Naive thymus-derived CD4-positive, alpha-beta T cell (primary cell): Measurements from ENCODE around the gene ATP11A. TPM values are rescaled to one million over a fixed set of nuclear protein-coding genes. Genes with fewer than 3 reads are reported as not detected.

ENCODE experiments used
- ATAC-seq: fragments of 150-1000 bp; cut with Tn5 transposase; 2 replicates; pipeline ENCODE4 v1.10.0; 2021; ENCODE audit warnings: mild to moderate bottlenecking, moderate library complexity
- CTCF ChIA-PET: fragments of 350-600 bp; sonication (Branson Sonifier 250); formaldehyde crosslinking; loops from one replicate; lab custom pipeline; 2021; ENCODE audit warnings: antibody characterized with exemption; lab: Charles Lee
- POLR2A ChIA-PET: fragments of 350-600 bp; sonication (Branson Sonifier 250); formaldehyde crosslinking; loops from one replicate; lab custom pipeline; 2021; ENCODE audit warnings: antibody characterized with exemption, inconsistent platforms; lab: Charles Lee
- DNase-seq, 9 donors: peaks; one replicate each; pipeline versions ENCODE4 v3.0.0 to v3.0.0-alpha.2; 2020 to 2022; ENCODE audit warnings: mixed read lengths in 1 of 9
- H3K27ac ChIP-seq: one replicate; pipeline ENCODE4 v1.7.0; 2013; ENCODE audit warnings: mild to moderate bottlenecking, low read depth, low read length, moderate library complexity
- H3K27me3 ChIP-seq, 2 donors: one replicate each; pipeline ENCODE4 v1.7.0; 2013; ENCODE audit warnings: low read length in 2 of 2, mild to moderate bottlenecking in 2 of 2, moderate library complexity in 2 of 2; ENCODE audit not compliant: control insufficient read depth in 2 of 2, insufficient read depth in 2 of 2
- H3K36me3 ChIP-seq, 3 experiments: 1 replicate in 2 of 3; 2 replicates in 1 of 3; pipeline ENCODE4 v1.7.0; 2013; ENCODE audit warnings: low read length in 3 of 3, mild to moderate bottlenecking in 3 of 3, moderate library complexity in 1 of 3; ENCODE audit not compliant: insufficient read depth in 3 of 3, control insufficient read depth in 2 of 3
- H3K4me1 ChIP-seq, 2 donors: one replicate each; pipeline ENCODE4 v1.7.0; 2013; ENCODE audit warnings: low read length in 2 of 2, mild to moderate bottlenecking in 2 of 2, moderate library complexity in 1 of 2; ENCODE audit not compliant: control insufficient read depth in 2 of 2, insufficient read depth in 2 of 2
- H3K4me3 ChIP-seq: 2 replicates; pipeline ENCODE4 v1.7.0; 2013; ENCODE audit warnings: mild to moderate bottlenecking, low read length
- H3K9me3 ChIP-seq, 3 experiments: 1 replicate in 2 of 3; 2 replicates in 1 of 3; pipeline ENCODE4 v1.7.0; 2013; ENCODE audit warnings: low read length in 3 of 3; ENCODE audit not compliant: control insufficient read depth in 2 of 3
- H3K27ac Mint-ChIP-seq, 9 donors: one replicate each; pipeline ENCODE4 v1.8.0; 2020 to 2022; ENCODE audit warnings: mixed read lengths in 9 of 9, mild to moderate bottlenecking in 8 of 9, moderate library complexity in 5 of 9, inconsistent platforms in 2 of 9
- H3K27me3 Mint-ChIP-seq, 5 donors: one replicate each; pipeline ENCODE4 v1.8.0; 2021 to 2022; ENCODE audit warnings: mixed read lengths in 5 of 5, mild to moderate bottlenecking in 1 of 5
- H3K36me3 Mint-ChIP-seq, 5 donors: one replicate each; pipeline ENCODE4 v1.8.0; 2020 to 2022; ENCODE audit warnings: mixed read lengths in 5 of 5, mild to moderate bottlenecking in 3 of 5, inconsistent platforms in 1 of 5
- H3K4me1 Mint-ChIP-seq, 7 donors: one replicate each; pipeline ENCODE4 v1.8.0; 2020 to 2022; ENCODE audit warnings: mixed read lengths in 7 of 7, mild to moderate bottlenecking in 3 of 7, inconsistent platforms in 1 of 7
- H3K4me3 Mint-ChIP-seq, 10 donors: one replicate each; pipeline ENCODE4 v1.8.0; 2020 to 2022; ENCODE audit warnings: mild to moderate bottlenecking in 10 of 10, mixed read lengths in 10 of 10, moderate library complexity in 6 of 10, inconsistent platforms in 2 of 10
- H3K9me3 Mint-ChIP-seq, 11 donors: one replicate each; pipeline ENCODE4 v1.8.0; 2020 to 2022; ENCODE audit warnings: mixed read lengths in 11 of 11, mild to moderate bottlenecking in 4 of 11, inconsistent platforms in 1 of 11, moderate library complexity in 1 of 11
- intact Hi-C, 2 donors: fragments of 100-400 bp; cut with micrococcal nuclease; formaldehyde crosslinking; loops; one replicate each; pipeline ENCODE4 v1.15.1; 2023
- polyA plus RNA-seq, 2 donors: library from polyadenylated mRNA; unstranded; fragments of 300-500 nt; fragmentation: Illumina TruSeq; gene quantifications; one replicate each; pipeline ENCODE4 v1.2.3, GENCODE V29; 2021
- total RNA-seq, 6 experiments: library from RNA in 5 of 6; stranded (reverse) in 5 of 6; gene quantifications; 1 replicate in 5 of 6; 2 replicates in 1 of 6; pipeline ENCODE4 v1.2.3 and lab custom pipeline; 2021 to 2026

Gene ATP11A
- total and polyA plus RNA-seq, 7 experiments from 2014 or later = 4.3 to 111 (median 58.5) TPM

DNA sequence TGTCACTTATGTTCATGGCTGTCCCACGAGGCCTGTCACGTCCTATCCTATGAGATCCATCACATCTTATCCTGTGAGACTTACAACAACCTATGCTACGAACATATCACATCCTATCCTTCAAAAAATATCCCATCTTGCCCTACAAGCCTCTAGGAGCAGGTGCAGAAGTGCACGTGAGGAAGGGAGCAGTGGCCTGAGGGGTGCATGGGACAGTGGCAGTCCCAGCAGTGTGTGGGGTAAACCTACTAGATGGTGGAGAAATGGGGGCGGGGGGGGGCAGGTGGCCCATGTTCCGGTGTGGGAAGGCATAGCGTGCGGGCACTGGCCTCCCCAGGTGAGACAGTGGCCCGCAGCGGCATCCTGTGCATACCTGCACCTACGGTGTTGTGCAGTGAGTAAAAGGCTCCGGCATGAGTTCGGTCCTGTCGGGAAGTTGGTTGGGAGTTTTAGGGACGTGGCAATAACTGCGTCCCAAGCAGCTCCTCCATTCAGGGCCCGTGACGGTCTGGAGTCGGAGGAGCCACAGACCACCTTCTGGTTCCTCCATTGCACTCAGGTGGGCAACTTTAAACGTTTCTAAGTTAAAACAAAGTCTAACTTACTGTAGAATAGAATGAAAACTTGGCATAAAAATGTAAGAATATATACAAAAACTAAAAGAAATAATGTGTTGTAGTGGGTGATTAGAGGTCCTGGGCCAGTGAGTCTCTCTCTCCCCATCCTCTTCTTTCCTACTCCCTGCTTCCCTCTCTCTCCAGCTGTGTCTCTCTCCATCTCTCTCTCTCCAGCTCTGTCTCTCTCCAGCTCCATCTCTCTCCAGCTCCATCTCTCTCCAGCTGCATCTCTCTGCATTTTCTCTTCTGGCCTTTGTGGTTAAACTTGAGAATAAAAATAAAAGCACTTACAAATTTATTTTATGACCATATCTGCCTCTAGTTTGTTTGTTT lies 42.1 kb downstream of the ATP11A start:
- Histone ChIP-seq H3K36me3 (no peaks in the 10 kb centered on the region), H3K4me1 (no peaks in the 10 kb centered on the region), H3K4me3 (no peak overlapping the region), H3K27me3 (no peaks in the 10 kb centered on the region), H3K27ac (no peak overlapping the region), H3K9me3 (no peaks in the 10 kb centered on the region)
- CTCF ChIA-PET = no interaction called here
- ATAC-seq = no peak
- peaks cover 0 to 4% (median 0%) of the 10 kb centered on the region in 5 donors for H3K36me3 Mint-ChIP-seq
- no peak overlapping the region for H3K4me3 Mint-ChIP-seq
- peaks cover 7 to 36% (median 16%) of the 10 kb centered on the region in 7 donors for H3K4me1 Mint-ChIP-seq
- no peaks in the 10 kb centered on the region for H3K27me3 Mint-ChIP-seq
- intact Hi-C loops = no loop called here
- H3K27ac Mint-ChIP-seq = peak overlapping the region in 1 of 9 donors; percentile 85
- H3K9me3 Mint-ChIP-seq = no peaks in the 10 kb centered on the region
- DNase-seq = no peak
- POLR2A ChIA-PET = no interaction called here

DNA sequence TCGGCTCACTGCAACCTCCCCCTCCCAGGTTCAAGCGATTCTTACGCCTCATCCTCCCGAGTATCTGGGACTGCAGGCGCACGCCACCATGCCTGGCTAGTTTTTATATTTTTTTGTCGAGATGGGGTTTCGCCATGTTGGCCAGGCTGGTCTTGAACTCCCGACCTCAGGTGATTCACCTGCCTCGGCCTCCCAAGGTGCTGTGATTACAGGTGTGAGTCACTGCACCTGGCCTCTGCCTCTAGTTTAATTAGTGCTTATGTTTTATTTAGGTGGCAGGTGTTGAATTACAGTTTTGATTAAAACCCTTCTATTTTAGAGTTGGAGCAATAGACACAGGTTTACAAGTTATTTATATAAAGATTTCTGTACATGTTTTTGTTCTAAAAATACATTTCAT lies 42.8 kb downstream of the ATP11A start:
- intact Hi-C loops = no loop called here

DNA sequence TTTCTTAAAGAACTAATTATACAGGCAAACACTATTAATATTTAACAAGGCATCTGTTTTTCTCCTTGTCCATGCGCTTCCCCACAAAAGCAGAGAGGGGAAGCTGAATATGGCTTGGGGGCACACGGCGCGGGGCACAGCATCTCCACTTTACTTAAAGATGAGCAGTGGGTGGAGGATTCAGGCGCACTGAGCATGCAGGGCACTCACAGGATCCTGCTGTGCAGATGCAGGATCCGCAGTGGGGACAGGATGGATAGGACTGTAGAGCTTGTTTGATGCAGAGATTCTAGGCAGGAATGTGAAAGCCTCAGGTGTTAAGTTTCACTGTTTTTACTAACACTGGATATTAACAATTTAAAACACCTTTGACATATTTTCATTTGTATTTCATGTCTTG lies 43.3 kb downstream of the ATP11A start:
- no peak for ATAC-seq
- no peak overlapping the region for H3K4me3 Mint-ChIP-seq
- H3K27ac ChIP-seq = no peak overlapping the region
- intact Hi-C loops = no loop called here
- H3K4me1 Mint-ChIP-seq = peaks cover 2 to 41% (median 18%) of the 10 kb centered on the region in 7 donors
- ChIA-PET CTCF (interaction anchor here (0.8 kb wide), 1 partner anchor 58 kb away, joined by 3 read pairs; no protein-coding TSS in a partner anchor), POLR2A (no interaction called here)
- peaks cover 0 to 4% (median 0%) of the 10 kb centered on the region in 5 donors for H3K36me3 Mint-ChIP-seq
- H3K36me3 ChIP-seq = no peaks in the 10 kb centered on the region
- no peaks in the 10 kb centered on the region for H3K9me3 Mint-ChIP-seq
- H3K27me3 Mint-ChIP-seq = no peaks in the 10 kb centered on the region
- no peak for DNase-seq
- no peak overlapping the region for H3K4me3 ChIP-seq
- no peaks in the 10 kb centered on the region for H3K9me3 ChIP-seq
- H3K27ac Mint-ChIP-seq = no peak overlapping the region
- H3K4me1 ChIP-seq = no peaks in the 10 kb centered on the region
- no peaks in the 10 kb centered on the region for H3K27me3 ChIP-seq

More for the DNA sequence above, 42.8 kb downstream of the ATP11A start:
- Histone ChIP-seq H3K36me3 (no peaks in the 10 kb centered on the region), H3K4me3 (no peak overlapping the region), H3K27me3 (no peaks in the 10 kb centered on the region), H3K4me1 (no peaks in the 10 kb centered on the region), H3K27ac (no peak overlapping the region), H3K9me3 (no peaks in the 10 kb centered on the region)
- Mint-ChIP-seq H3K4me1 (peaks cover 2 to 41% (median 18%) of the 10 kb centered on the region in 7 donors), H3K36me3 (peaks cover 0 to 4% (median 0%) of the 10 kb centered on the region in 5 donors), H3K27me3 (no peaks in the 10 kb centered on the region), H3K27ac (no peak overlapping the region), H3K4me3 (no peak overlapping the region), H3K9me3 (no peaks in the 10 kb centered on the region)
- no peak for DNase-seq
- ATAC-seq = no peak
- POLR2A ChIA-PET = no interaction called here
- CTCF ChIA-PET = no interaction called here

DNA sequence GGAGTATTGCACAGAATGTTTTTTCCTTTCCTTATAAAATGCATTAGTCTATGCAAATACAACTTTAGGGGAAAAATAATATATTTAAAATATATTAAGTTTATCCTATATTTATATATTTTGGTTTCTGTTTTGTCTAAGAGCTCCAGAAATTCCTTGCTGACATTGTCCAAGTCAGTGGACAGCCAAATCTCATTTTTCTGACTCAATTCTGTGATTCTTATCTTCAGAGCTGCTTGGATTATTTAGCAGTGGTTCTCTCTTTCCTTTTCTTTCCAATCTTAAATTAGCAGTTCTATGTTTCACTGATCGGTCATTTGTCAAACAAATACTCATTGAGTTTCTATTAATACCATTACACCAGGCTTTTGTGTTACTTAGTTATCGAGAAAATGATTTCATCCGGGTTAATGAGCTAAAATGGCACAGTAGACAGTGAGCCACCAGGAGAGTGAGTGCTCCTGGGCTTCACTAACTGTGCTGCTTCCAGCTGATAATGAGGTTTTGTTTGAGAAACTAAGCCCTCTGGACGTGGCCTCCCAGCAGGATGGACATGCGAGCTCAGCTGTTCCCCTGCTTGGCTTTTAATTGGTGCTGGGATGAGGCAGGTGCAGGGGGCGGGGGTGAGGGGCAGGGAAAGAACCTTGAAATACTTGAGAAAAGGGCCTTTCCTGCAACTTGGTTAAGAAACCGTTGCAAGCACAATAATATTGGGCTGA lies 44.0 kb downstream of the ATP11A start:
- Mint-ChIP-seq H3K4me1 (peaks cover 2 to 37% (median 19%) of the 10 kb centered on the region in 7 donors), H3K27ac (no peak overlapping the region), H3K27me3 (no peaks in the 10 kb centered on the region), H3K4me3 (no peak overlapping the region), H3K9me3 (no peaks in the 10 kb centered on the region), H3K36me3 (peaks cover 0 to 4% (median 0%) of the 10 kb centered on the region in 5 donors)
- Histone ChIP-seq H3K36me3 (no peaks in the 10 kb centered on the region), H3K9me3 (no peaks in the 10 kb centered on the region), H3K4me3 (no peak overlapping the region), H3K4me1 (no peaks in the 10 kb centered on the region), H3K27ac (no peak overlapping the region), H3K27me3 (no peaks in the 10 kb centered on the region)
- POLR2A ChIA-PET = no interaction called here
- DNase-seq (no peak), ATAC-seq (no peak)
- CTCF ChIA-PET = interaction anchor here (0.6 to 0.8 kb wide), 2 partner anchors 57 to 169 kb away, joined by 3 to 4 read pairs; no protein-coding TSS in a partner anchor
- intact Hi-C loops = no loop called here

DNA sequence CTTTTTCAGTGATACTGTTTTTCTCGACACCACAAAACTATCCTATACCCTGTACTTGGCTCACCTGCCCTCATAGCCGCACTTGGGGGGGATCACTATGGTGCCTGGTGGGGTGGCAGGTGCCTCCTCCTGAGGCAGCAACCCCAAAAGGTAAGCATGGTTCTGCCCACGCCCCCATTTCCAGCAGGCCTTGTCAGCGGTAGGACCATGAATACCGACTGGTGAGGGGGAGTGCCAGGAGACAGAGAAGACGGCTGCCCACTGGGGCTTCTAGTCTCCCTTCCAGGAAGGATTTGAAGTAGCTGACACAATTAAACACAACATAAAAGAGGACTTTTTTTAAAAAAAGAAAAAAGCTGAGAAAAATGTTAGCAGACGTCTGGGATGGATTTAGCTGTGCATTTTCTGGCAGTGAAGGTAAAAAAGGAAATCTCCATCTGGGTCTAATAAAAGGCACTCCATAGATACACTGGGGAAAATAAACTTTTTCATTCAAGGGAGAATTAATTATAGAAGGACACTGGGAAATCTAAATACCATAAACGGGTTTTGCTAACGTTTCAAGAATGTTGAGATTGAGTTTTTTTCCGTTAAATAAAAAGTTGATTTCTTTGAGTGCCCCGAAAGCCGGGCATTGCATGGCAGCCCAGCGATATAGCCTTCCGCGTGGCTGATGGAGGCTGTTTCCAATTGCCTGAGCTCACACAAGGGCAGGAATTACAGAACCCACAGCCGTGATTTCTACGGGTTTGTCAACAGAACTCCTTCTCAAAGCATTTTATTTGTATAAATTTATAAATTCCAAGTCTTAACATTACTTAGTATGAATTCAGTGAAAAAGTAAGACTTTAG lies 45.1 kb downstream of the ATP11A start:
- H3K36me3 ChIP-seq = no peaks in the 10 kb centered on the region
- CTCF ChIA-PET = interaction anchor here (0.6 kb wide), 1 partner anchor 170 kb away, joined by 4 read pairs; no protein-coding TSS in a partner anchor
- no peaks in the 10 kb centered on the region for H3K36me3 Mint-ChIP-seq

DNA sequence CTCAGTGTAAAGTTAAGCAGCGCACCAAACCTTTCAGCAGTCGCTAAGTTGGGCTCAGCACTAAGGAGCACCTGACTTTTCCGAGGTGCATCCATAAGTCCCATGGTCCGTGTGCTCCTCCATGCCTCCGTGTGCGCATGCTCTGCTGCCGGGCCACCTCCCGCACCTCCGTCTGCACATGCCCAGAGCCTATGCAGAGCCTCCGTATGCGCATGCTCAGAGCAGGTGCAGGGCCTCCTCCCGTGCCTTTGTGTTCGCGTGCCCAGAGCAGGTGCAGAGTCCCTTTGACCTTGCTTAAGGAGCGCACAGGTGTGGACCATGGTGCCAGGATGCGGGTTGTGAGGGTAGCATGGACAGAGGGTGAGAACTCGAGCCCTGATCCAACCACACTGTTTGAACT lies 46.0 kb downstream of the ATP11A start:
- no peaks in the 10 kb centered on the region for H3K4me1 ChIP-seq
- no peak overlapping the region for H3K4me3 Mint-ChIP-seq
- H3K9me3 ChIP-seq = no peaks in the 10 kb centered on the region
- H3K4me1 Mint-ChIP-seq = peaks cover 2 to 49% (median 29%) of the 10 kb centered on the region in 7 donors
- no peak overlapping the region for H3K4me3 ChIP-seq
- H3K36me3 Mint-ChIP-seq = no peaks in the 10 kb centered on the region
- intact Hi-C loops = no loop called here
- no peak overlapping the region for H3K27ac ChIP-seq
- H3K9me3 Mint-ChIP-seq = no peaks in the 10 kb centered on the region
- ChIA-PET CTCF (no interaction called here), POLR2A (no interaction called here)
- no peaks in the 10 kb centered on the region for H3K36me3 ChIP-seq
- H3K27me3 ChIP-seq = no peaks in the 10 kb centered on the region
- no peak overlapping the region for H3K27ac Mint-ChIP-seq
- no peaks in the 10 kb centered on the region for H3K27me3 Mint-ChIP-seq
- ATAC-seq (no peak), DNase-seq (no peak)

More for the DNA sequence above, 45.1 kb downstream of the ATP11A start:
- ATAC-seq = no peak
- Mint-ChIP-seq H3K27me3 (no peaks in the 10 kb centered on the region), H3K27ac (no peak overlapping the region), H3K9me3 (no peaks in the 10 kb centered on the region), H3K4me3 (no peak overlapping the region), H3K4me1 (peaks cover 2 to 43% (median 24%) of the 10 kb centered on the region in 7 donors)
- Histone ChIP-seq H3K27me3 (no peaks in the 10 kb centered on the region), H3K27ac (no peak overlapping the region), H3K4me3 (no peak overlapping the region), H3K4me1 (no peaks in the 10 kb centered on the region), H3K9me3 (no peaks in the 10 kb centered on the region)
- POLR2A ChIA-PET = no interaction called here
- DNase-seq = no peak
- intact Hi-C loops = no loop called here
